DMS53 (cell line): ENCODE results near the gene NOS3.

ENCODE experiments used
- DNase-seq: peaks from one replicate; lab custom pipeline; 2025; lab: John Stamatoyannopoulos, UW

NOS3 gene

DNA sequence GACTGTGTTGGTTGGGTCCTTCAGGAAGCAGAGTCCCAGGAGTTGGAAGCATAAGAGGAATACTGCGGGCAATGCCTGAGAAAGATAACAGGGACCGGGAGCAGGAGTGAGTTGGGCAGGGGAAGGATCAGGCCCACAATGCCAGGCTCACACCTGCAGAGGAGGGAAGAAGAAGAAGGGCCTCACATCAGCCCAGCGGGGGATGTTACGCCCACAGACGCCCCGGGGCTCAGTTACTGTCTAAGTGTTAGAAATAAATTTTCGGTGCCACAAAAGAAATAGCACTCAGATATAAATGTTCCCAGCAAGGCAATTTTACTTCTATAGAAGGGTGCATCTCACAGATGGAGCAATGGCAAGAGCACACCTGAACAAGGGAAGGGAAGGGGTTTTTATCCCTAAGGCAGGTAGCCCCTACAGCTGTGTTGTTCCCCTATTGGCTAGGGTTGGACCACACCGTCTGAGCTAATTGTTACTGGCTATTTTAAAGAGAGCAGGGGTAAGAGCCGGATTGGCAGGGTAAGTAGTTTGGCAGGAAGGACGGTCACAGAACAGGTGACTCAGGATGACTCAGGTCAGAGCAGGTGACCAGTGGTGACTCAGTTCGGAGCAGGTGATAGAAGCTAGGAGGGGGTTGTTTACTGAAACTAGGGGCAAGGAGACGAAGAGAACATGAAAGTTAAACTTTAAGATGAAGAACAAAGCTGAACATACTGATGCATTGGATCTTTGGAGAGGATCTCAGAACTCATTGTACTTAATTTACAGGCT lies at the start of gene NOS3:
TSS of gene NOS3 (plus strand) at position 602 of the 771 bp plus-strand sequence. CDS start 2,787 bp downstream, outside the sequence.
- DNase-seq, result peak; percentile 96

DNA sequence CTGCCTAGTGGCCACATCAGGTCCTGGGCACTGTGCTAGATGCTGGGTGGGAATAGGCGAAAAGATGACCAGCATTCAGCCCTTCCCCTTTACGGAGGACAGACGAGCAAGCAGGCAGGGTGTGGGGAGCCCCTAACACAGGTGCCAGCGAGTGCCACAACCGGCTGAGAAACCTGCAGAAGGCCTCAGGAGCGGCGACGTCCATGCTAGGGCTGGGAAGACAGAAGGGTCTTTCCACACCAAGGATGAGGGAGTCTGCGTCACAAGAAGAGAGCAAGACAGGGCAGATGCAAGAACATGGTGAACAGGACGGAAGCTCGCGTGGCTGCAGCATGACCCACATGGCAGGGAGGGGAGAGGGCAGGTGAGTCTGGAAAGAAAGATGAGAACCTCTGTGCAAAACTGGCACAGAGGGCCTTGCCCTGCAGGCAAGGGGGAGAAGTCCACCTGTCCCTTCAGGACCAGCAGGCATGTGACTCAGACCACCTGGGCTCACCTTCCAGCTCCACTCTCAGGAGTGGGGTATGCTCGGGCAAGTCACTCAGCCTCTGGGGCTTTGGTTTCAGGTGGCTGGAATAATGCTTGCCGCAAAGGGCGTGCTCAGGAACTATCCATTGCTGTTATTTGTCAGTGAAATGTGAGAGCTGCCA lies 49.3 kb upstream of the NOS3 start:
- DNase-seq, result no peak

GRCh38 chr7:150942001-150942590 lies 48.7 kb upstream of the NOS3 start:
- DNase-seq, result peak; percentile 96

DNA sequence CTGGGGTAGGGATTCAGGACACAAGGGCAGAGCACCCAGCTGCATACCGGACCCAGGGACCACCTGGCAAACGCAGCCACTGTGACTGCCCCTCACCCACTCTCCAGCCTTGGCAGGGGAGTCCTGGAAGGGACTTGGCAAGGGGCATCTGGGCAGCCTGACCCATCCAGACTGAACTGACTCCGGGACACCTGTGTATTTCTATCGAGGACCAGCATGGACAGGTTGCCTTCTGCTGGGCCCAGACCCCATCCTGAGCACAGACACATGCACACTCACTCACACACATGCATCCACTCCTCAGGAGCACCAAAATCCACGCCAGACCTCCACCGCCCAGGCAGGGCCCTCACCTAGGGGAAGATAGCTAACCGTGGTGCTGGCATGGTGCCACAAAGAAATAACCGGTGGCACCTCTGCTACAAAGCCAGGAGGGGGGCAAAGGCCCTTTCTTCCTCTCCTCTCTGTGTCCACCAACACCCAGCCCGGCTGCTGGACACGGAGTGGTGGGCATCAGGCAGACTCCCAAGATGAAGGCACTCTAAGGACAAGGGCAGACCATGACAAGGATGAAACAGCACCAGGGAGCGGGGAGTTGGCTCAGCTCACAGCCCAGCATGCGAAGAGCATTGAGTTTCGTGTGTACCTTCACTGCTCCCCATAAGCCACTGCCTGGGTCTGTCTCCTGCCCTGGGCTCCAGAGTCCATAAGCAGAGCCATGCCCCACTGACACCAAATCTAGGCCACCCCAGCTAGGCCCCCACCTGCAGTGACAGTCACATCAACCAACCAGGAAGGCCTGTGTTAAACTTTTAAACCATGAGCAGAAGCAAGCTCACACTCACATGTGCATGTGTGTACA lies 48.0 kb upstream of the NOS3 start:
- peak; percentile 56 for DNase-seq

DNA sequence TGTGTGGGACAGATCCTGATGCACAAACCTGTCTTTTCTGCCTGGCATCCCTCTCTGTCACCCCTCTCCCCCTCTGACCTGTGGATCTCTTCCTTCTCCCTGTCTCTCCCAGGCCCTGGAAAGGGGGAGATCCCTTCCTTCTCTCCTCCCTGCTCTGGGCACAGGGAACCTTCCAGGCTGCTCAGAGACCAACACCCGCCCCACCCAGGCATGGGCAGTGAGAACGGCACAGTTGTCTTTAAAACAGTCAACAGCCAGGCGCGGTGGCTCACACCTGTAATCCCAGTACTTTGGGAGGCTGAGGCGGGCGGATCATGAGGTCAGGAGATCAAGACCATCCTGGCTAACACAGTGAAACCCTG lies 47.4 kb upstream of the NOS3 start:
- no peak for DNase-seq

- peak; percentile 26 for DNase-seq
Measured at GRCh38 chr7:150944066-150945042, 46.5 kb upstream of the NOS3 start.

DNA sequence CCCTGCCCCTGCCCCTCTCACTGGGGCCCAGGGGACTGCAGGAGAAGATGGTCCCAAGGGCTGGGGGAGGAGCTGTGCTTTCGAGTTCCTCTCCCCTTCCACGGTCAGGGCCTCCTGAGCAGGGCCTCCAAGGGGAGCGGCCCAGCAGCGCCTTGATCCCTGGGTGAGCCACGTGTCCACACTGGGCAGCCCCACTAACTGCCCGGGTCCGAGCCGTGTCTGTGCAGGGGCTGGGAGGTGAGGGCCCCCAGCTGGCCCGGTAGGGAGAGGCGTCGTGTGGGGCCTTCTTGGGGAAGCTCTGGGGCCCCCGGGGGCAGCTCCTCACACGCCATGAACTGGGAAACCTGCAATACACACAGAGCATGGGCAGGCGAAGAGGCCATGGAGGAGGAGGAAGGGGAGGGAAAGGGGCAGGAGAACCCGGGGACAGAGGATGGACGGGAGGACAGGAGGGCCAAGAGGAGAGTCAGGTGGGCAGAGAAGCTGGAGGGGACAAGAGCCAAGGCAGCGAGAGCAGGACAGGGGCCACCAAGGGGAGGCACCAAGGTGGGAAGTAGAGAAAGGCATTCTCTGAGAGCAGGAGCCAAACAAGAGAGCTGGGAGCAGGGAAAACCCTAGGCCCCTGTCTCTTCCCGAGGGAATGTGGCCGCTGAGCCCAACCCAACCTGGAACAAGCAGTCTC lies 45.5 kb upstream of the NOS3 start:
- no peak for DNase-seq

DNA sequence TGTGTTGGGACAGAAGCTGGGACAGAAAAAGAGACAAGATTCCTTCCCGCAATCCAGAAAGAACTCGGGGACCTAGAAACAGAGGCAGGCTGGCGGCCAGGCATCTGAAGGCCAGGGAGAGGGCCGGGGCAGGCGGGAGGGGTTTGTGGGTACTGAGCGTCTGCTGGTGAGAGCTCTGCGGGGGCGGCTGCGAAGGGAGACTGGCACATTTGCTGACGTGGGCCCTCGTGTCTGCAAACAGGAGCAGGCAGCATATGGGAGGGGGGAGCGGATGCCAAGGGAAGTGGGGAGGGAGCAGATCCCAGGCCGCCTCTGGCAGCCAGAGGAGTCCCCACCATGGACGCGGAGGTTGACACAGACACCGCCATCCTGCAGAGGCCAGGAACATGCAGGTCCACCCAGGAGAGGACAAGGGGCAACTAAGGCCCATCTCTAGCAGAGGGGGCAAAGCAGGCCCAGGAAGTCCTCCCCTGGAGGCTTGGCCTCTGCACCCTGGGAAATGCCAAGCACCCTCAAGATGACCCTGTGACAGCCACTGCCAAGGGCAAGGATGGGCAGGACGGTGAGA lies 44.9 kb upstream of the NOS3 start:
- DNase-seq, result no peak

- DNase-seq, result no peak
Measured at GRCh38 chr7:150946421-150947240, 44.2 kb upstream of the NOS3 start.

DNA sequence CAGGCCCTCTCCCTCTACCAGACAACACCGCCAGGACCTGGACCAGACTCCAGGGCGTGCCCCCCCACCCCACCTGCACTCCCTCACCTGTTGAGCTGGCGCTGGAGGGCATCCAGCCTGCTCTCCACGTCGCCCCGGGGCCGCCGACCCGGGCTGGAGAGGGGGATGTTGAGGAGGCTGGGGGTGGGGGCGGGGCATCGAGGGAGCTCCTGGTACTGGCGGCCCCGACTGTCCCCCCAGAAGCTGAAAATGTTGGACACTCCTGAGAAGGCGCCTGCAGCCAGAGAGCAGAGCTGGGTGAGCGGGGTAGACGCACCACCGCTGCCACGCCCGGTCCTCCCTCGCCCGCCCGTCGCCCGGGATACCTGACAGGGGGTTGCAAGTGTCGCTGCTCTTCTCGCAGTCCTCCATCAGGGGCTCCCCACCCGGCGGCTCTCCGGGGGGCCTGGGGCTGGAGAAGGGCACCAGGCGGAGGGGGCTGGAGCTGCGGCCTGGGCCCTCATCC lies 43.5 kb upstream of the NOS3 start:
- no peak for DNase-seq

GRCh38 chr7:150947761-150948651 lies 42.8 kb upstream of the NOS3 start:
- DNase-seq, result no peak

- no peak for DNase-seq
Measured at GRCh38 chr7:150948791-150949251, 42.0 kb upstream of the NOS3 start.

DNA sequence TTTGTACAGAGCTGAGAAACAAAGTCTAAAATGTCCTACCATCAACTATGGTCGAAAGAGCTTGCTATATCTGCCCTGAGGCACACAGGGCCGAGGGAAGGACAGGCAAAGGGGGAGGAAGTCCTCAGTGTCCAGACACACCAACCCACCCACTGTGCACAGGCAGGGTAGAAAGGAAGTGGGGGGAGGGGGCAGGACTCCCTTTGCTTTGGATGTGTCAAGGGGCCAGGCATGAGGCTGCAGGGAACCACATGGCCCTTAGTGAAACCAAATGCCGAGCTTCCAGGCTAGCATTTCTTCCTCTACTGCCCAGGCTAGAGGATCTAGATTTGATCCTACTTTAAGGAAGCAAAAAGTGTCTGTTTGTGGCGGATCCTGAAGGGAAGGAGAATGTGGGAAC lies 41.3 kb upstream of the NOS3 start:
- no peak for DNase-seq

GRCh38 chr7:150949971-150950491 lies 40.8 kb upstream of the NOS3 start:
- DNase-seq, result no peak

DNA sequence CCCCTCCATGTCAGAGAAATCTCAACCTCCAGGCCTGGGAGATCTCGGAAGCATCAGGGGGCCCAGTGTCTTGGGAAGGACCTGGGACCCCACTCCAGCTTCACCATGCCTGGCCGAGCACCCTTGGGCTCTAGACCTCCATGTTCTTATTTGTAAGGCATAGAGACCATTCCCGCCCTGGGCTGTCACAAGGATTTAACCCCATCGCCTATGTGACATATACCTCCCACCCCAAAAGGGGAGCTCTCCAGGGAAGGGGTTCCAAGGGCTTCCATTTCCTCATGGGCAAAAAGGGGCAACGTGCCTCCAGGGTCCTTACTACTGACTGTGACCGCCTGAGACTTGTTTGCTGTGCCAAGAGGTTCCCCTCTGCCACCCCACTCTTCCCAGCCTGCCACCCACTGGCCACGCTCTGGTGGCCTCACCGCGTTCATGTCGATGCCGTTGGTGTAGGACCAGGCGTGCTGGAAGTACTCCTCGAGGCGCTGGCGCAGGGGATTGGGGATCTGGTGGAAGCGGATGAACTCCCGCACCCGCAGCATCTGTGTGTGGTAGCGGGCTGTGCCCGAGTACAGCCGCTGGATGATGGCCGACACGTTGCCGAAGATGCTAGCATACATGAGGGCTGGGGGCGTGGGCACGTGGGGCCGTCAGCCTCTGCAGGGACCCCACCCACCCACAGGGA lies 40.2 kb upstream of the NOS3 start:
- no peak for DNase-seq

GRCh38 chr7:150951181-150951520 lies 39.7 kb upstream of the NOS3 start:
- no peak for DNase-seq

DNA sequence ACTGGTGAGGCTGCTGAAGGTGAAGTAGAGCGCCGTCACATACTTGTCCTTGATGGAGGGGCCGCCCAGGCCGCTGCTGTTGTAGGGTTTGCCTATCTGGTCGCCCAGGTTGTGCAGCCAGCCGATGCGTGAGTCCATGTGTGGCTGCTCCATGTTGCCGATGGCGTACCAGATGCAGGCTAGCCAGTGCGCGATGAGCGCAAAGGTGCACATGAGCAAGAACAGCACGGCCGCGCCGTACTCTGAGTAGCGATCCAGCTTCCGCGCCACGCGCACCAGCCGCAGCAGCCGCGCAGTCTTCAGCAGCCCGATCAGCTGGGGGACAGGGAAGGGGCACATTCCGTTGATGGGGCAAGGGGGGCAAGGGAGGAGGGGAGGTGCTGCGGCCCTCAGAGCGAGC lies 39.3 kb upstream of the NOS3 start:
- no peak for DNase-seq
